ENCODE results near the gene NAV3.

DNA sequence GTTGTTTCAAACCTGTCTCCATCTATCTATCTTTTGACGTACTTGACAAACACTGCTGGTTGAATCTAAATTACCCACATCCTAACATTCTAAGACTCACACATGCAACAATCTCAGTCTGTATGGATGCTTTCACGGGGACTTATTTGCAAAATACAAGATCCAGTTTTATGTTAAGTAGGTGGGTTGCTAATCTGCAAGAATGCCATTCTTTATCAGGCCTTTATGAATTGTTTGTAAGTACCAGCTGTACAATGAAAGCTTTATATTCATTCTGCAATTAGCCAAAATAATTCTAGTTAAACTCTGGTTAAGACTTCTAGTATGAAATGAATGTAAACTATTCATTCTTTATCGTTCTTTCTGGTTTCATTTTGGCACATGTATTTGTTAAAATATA, 135.1 kb downstream of the NAV3 start:
- TF ChIP-seq, protein P1, sequence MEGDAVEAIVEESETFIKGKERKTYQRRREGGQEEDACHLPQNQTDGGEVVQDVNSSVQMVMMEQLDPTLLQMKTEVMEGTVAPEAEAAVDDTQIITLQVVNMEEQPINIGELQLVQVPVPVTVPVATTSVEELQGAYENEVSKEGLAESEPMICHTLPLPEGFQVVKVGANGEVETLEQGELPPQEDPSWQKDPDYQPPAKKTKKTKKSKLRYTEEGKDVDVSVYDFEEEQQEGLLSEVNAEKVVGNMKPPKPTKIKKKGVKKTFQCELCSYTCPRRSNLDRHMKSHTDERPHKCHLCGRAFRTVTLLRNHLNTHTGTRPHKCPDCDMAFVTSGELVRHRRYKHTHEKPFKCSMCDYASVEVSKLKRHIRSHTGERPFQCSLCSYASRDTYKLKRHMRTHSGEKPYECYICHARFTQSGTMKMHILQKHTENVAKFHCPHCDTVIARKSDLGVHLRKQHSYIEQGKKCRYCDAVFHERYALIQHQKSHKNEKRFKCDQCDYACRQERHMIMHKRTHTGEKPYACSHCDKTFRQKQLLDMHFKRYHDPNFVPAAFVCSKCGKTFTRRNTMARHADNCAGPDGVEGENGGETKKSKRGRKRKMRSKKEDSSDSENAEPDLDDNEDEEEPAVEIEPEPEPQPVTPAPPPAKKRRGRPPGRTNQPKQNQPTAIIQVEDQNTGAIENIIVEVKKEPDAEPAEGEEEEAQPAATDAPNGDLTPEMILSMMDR (IDR thresholded peaks at IDR 0.05; ENCODE audit: poor library complexity, severe bottlenecking): no peak
- TF ChIP-seq, protein P2, sequence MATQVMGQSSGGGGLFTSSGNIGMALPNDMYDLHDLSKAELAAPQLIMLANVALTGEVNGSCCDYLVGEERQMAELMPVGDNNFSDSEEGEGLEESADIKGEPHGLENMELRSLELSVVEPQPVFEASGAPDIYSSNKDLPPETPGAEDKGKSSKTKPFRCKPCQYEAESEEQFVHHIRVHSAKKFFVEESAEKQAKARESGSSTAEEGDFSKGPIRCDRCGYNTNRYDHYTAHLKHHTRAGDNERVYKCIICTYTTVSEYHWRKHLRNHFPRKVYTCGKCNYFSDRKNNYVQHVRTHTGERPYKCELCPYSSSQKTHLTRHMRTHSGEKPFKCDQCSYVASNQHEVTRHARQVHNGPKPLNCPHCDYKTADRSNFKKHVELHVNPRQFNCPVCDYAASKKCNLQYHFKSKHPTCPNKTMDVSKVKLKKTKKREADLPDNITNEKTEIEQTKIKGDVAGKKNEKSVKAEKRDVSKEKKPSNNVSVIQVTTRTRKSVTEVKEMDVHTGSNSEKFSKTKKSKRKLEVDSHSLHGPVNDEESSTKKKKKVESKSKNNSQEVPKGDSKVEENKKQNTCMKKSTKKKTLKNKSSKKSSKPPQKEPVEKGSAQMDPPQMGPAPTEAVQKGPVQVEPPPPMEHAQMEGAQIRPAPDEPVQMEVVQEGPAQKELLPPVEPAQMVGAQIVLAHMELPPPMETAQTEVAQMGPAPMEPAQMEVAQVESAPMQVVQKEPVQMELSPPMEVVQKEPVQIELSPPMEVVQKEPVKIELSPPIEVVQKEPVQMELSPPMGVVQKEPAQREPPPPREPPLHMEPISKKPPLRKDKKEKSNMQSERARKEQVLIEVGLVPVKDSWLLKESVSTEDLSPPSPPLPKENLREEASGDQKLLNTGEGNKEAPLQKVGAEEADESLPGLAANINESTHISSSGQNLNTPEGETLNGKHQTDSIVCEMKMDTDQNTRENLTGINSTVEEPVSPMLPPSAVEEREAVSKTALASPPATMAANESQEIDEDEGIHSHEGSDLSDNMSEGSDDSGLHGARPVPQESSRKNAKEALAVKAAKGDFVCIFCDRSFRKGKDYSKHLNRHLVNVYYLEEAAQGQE (IDR thresholded peaks at IDR 0.05; ENCODE audit: borderline replicate concordance): no peak

All from neural cell (in vitro differentiated cells).